ENCODE measurements around the gene OR5AU1.
"Not testable (repeated sequence)": the region's sequence is repeated elsewhere in the genome, so short reads cannot be mapped to it uniquely, and the experiment has no call there.

Gene OR5AU1

DNA sequence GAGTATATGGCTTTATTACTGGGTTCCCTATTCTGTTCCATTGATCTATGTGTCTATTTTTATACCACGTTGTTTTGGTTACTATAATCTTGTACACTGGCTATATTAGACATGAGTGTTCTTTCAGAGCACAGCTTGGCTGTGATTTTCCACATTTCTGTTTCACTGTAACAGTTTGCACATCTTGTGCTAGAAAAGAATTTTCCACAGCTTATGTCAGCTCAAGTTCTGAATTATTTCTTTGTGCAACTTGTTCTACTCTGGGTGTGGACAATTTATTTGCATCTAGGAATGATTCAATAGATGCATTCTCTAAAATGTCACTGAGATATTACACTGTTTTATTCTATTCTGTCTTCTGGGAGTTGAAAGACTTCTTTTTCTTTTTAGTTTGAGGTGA lies 28.4 kb upstream of the OR5AU1 start:
- no peak for FAIRE-seq
- TF ChIP-seq SPI1 (IDR thresholded peaks at IDR 0.05; ENCODE audit: low read depth, low read length) = no peak
- DNase-seq (ENCODE audit: insufficient read length, low spot score) = no peak

DNA sequence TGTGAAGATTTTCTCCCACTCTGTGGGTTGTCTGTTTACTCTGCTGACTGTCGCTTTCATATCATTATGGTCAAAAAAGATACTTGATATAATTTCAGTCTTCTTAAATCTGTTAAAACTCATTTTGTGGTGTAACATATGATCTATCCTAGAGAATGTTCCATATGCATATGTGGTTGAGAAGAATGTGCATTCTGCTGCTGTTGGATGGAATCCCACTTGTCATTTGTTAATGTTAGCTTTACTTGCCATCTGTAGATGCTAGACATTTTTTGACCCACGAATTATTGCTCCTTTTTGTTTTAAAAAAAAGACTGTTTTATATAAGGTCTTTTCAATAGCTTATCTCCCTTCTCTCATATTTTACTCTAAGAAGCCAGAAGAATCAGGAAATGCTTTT lies 26.3 kb upstream of the OR5AU1 start:
- FAIRE-seq = no peak
- no peak for DNase-seq (ENCODE audit: insufficient read length, low spot score)
- TF ChIP-seq SPI1 (IDR thresholded peaks at IDR 0.05; ENCODE audit: low read depth, low read length) (no peak), POLR2AphosphoS5 (IDR thresholded peaks at IDR 0.05; ENCODE audit: low read depth, low read length) (no peak), POLR2A (IDR thresholded peaks at IDR 0.05; ENCODE audit: low read depth, low read length) (no peak), TAF1 (IDR thresholded peaks at IDR 0.05; ENCODE audit: low read depth, low read length) (no peak)

DNA sequence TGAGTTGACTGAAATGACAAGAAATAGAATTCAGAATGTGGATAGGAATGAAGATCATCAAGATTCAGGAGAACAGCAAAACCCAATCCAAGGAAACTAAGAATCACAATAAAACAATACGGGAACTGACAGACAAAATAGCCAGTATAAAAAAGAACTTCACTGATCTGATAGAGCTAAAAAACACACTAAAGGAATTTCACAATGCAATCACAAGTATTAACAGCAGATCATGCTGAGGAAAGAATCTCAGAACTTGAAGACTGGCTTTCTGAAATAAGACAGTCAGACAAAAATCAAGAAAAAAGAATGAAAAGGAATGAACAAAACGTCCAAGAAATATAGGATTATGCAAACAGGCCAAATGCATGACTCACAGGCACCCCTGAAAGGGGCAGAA lies 15.3 kb upstream of the OR5AU1 start:
- FAIRE-seq (no peak), DNase-seq (ENCODE audit: insufficient read length, low spot score) (no peak)
- TF ChIP-seq SPI1 (IDR thresholded peaks at IDR 0.05; ENCODE audit: low read depth, low read length) (no peak), POU2F2 (IDR thresholded peaks at IDR 0.05; ENCODE audit: low read depth, low read length) (no peak), TAF1 (IDR thresholded peaks at IDR 0.05; ENCODE audit: low read depth, low read length) (no peak), PAX5 (IDR thresholded peaks at IDR 0.05; ENCODE audit: insufficient read depth, low read length, severe bottlenecking) (no peak), POLR2AphosphoS5 (IDR thresholded peaks at IDR 0.05; ENCODE audit: low read depth, low read length) (no peak), POLR2A (IDR thresholded peaks at IDR 0.05; ENCODE audit: low read depth, low read length) (no peak)

- TF ChIP-seq SPI1 (IDR thresholded peaks at IDR 0.05; ENCODE audit: low read depth, low read length) (no peak), TAF1 (IDR thresholded peaks at IDR 0.05; ENCODE audit: low read depth, low read length) (no peak), PAX5 (IDR thresholded peaks at IDR 0.05; ENCODE audit: insufficient read depth, low read length, severe bottlenecking) (no peak), POU2F2 (IDR thresholded peaks at IDR 0.05; ENCODE audit: low read depth, low read length) (no peak)
- no peak for DNase-seq (ENCODE audit: insufficient read length, low spot score)
- FAIRE-seq = no peak
Measured at GRCh38 chr14:21169573-21169972, 13.7 kb upstream of the OR5AU1 start.

- FAIRE-seq (no peak), DNase-seq (ENCODE audit: insufficient read length, low spot score) (no peak)
- no peak for TF ChIP-seq TAF1 (IDR thresholded peaks at IDR 0.05; ENCODE audit: low read depth, low read length)
- TF ChIP-seq SPI1 (IDR thresholded peaks at IDR 0.05; ENCODE audit: low read depth, low read length) = no peak
- no peak for TF ChIP-seq POLR2AphosphoS5 (IDR thresholded peaks at IDR 0.05; ENCODE audit: low read depth, low read length)
- no peak for TF ChIP-seq POU2F2 (IDR thresholded peaks at IDR 0.05; ENCODE audit: low read depth, low read length)
- no peak for TF ChIP-seq PAX5 (IDR thresholded peaks at IDR 0.05; ENCODE audit: insufficient read depth, low read length, severe bottlenecking)
- no peak for TF ChIP-seq POLR2A (IDR thresholded peaks at IDR 0.05; ENCODE audit: low read depth, low read length)
Measured at GRCh38 chr14:21168055-21168454, 12.2 kb upstream of the OR5AU1 start.

- DNase-seq (ENCODE audit: insufficient read length, low spot score); FAIRE-seq: not testable (repeated sequence)
Measured at GRCh38 chr14:21165670-21166069, 9.8 kb upstream of the OR5AU1 start.

- FAIRE-seq; DNase-seq (ENCODE audit: insufficient read length, low spot score): not testable (repeated sequence)
Measured at GRCh38 chr14:21165002-21165605, 9.2 kb upstream of the OR5AU1 start.

DNA sequence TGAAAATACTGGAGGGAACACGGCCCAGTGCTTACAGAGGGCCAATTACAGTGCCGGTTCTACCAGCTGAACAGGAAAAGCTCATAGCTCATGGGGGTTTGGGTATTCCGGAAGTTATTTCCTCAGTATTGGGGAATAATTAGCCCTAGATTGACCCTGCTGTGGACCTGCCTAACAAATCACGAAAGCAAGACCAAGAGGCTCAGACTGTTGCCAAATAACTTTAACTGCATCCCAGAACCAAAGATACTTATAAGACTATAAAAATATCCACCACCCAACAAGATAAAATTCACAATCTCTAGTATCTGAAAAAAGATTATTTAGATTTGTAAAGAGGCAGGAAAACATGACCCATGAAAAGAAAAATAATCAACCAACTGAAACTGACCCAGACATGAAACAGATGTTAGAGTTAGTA lies 8.0 kb upstream of the OR5AU1 start:
- FAIRE-seq = no peak

DNA sequence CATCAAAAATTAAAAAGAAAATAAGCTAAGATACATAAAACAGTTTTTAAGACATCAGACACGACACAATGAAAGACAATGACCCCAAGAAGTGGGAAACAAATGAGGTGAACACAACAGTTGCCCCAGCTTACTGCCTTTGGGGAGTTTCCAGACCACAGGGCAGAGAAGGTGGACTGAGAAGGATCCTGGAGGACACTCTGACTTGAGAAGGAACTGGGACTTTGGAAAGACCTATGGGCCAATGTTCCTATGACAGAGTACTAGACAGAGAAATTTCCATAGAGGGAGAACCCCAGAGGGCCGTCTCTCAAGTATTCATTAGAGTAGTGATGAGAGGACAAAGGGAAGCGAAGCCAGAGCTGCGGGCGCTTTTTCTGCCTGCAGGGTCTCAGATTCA lies 6.2 kb upstream of the OR5AU1 start:
- no peak for DNase-seq (ENCODE audit: insufficient read length, low spot score)
- FAIRE-seq = no peak
- TF ChIP-seq POLR2A (IDR thresholded peaks at IDR 0.05; ENCODE audit: low read depth, low read length) (no peak), TAF1 (IDR thresholded peaks at IDR 0.05; ENCODE audit: low read depth, low read length) (no peak), POLR2AphosphoS5 (IDR thresholded peaks at IDR 0.05; ENCODE audit: low read depth, low read length) (no peak), PAX5 (IDR thresholded peaks at IDR 0.05; ENCODE audit: insufficient read depth, low read length, severe bottlenecking) (no peak), SPI1 (IDR thresholded peaks at IDR 0.05; ENCODE audit: low read depth, low read length) (no peak), POU2F2 (IDR thresholded peaks at IDR 0.05; ENCODE audit: low read depth, low read length) (no peak)

More for the DNA sequence above, 8.0 kb upstream of the OR5AU1 start:
- TF ChIP-seq POLR2A (IDR thresholded peaks at IDR 0.05; ENCODE audit: low read depth, low read length) = no peak
- TF ChIP-seq POU2F2 (IDR thresholded peaks at IDR 0.05; ENCODE audit: low read depth, low read length) = no peak
- no peak for TF ChIP-seq POLR2AphosphoS5 (IDR thresholded peaks at IDR 0.05; ENCODE audit: low read depth, low read length)
- TF ChIP-seq SPI1 (IDR thresholded peaks at IDR 0.05; ENCODE audit: low read depth, low read length) = no peak
- DNase-seq (ENCODE audit: insufficient read length, low spot score) = no peak

- DNase-seq (ENCODE audit: insufficient read length, low spot score) = no peak
- no peak for TF ChIP-seq POLR2A (IDR thresholded peaks at IDR 0.05; ENCODE audit: low read depth, low read length)
- TF ChIP-seq POLR2AphosphoS5 (IDR thresholded peaks at IDR 0.05; ENCODE audit: low read depth, low read length) = no peak
- no peak for TF ChIP-seq POU2F2 (IDR thresholded peaks at IDR 0.05; ENCODE audit: low read depth, low read length)
- no peak for FAIRE-seq
Measured at GRCh38 chr14:21160061-21160610, 4.3 kb upstream of the OR5AU1 start.

GRCh38 chr14:21158175-21158574 lies 2.3 kb upstream of the OR5AU1 start:
- not testable (repeated sequence) for FAIRE-seq; DNase-seq (ENCODE audit: insufficient read length, low spot score)
